ENCODE data around the gene IL17D.

DNA sequence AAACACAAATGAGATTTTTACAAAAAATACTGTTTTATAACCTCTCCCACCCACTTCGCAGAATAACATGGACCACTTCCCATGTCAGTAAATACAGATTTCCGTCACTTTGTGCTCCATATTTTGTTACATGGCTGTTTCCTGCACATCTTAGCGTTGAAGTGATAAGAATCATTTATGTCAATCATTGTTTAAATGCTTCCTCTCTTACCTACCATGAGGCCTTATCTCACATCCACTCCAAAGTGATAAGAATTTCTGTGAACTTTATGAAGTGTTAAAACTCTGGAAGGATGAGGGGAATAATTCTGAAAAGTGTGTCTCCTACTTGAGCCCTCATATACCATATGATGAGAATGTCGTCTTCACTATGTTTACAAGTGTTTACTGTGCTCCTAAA is 36.6 kb upstream of the IL17D start:
- TF ChIP-seq, protein P1, sequence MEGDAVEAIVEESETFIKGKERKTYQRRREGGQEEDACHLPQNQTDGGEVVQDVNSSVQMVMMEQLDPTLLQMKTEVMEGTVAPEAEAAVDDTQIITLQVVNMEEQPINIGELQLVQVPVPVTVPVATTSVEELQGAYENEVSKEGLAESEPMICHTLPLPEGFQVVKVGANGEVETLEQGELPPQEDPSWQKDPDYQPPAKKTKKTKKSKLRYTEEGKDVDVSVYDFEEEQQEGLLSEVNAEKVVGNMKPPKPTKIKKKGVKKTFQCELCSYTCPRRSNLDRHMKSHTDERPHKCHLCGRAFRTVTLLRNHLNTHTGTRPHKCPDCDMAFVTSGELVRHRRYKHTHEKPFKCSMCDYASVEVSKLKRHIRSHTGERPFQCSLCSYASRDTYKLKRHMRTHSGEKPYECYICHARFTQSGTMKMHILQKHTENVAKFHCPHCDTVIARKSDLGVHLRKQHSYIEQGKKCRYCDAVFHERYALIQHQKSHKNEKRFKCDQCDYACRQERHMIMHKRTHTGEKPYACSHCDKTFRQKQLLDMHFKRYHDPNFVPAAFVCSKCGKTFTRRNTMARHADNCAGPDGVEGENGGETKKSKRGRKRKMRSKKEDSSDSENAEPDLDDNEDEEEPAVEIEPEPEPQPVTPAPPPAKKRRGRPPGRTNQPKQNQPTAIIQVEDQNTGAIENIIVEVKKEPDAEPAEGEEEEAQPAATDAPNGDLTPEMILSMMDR (IDR thresholded peaks at IDR 0.05; ENCODE audit: low read length) = no peak
- TF ChIP-seq EZH2 (IDR thresholded peaks at IDR 0.05; ENCODE audit: borderline replicate concordance, low read length) = no peak
